Stomach (tissue), 4 donors: ENCODE data around the gene RNFT1.
"Not testable (repeated sequence)": the region's sequence is repeated elsewhere in the genome, so short reads cannot be mapped to it uniquely, and the experiment has no call there.

ENCODE experiments used
- CTCF ChIP-seq, 7 experiments: fragments of 450-650 bp in 4 of 7; fragments of 200-600 bp in 3 of 7; sonication (generic) in 3 of 7; IDR thresholded peaks; one replicate each; pipeline ENCODE4 v1.5.1; 2016 to 2019; ENCODE audit warnings: antibody characterized with exemption in 7 of 7, control low read depth in 2 of 7, mild to moderate bottlenecking in 1 of 7
- EP300 ChIP-seq: sonication (generic); formaldehyde crosslinking; IDR thresholded peaks from one replicate; pipeline ENCODE4 v1.6.1; 2017; ENCODE audit warnings: antibody characterized with exemption
- POLR2A ChIP-seq, 4 donors: fragments of 450-650 bp; IDR thresholded peaks; one replicate each; pipeline ENCODE4 v1.6.1; 2016; ENCODE audit warnings: antibody characterized with exemption in 4 of 4, control low read depth in 2 of 4, mild to moderate bottlenecking in 1 of 4, moderate library complexity in 1 of 4

GRCh38 chr17:59920637-59921036, 43.9 kb downstream of the RNFT1 start:
- TF ChIP-seq CTCF (IDR thresholded peaks at IDR 0.05); POLR2A (IDR thresholded peaks at IDR 0.05); EP300: not testable (repeated sequence)
